ENCODE measurements around the gene HOXC5.

HOXC5 gene

DNA sequence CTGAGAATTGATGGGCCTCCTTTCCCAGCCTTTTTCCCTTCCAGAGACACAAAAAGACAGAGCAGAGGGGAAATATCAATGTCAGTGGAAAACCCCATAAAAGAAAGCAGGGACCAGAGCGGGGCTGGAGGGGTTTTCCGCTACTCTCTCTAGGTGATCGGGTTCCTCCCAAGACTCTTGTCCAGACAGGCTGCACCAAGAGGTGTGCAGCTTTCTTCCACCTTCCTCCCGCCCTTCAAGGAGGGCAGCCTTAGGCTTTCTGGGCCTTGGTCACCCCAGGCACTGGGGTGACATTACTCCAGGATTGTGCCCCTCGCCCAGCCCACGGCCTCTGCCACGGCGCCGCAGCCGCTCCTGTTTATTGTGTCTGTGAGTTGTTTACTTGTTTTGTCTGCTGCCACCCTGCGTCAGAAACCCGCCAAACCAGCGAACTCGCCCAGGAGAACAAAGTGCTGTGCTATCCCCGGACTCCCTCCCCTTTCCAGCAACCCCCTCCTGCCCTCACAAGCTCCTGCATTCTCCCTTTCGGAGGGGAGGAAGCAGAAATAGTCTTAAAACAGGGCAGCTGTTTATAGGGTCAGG is 11.3 kb upstream of the HOXC5 start:
- DNase-seq, result no peak

DNA sequence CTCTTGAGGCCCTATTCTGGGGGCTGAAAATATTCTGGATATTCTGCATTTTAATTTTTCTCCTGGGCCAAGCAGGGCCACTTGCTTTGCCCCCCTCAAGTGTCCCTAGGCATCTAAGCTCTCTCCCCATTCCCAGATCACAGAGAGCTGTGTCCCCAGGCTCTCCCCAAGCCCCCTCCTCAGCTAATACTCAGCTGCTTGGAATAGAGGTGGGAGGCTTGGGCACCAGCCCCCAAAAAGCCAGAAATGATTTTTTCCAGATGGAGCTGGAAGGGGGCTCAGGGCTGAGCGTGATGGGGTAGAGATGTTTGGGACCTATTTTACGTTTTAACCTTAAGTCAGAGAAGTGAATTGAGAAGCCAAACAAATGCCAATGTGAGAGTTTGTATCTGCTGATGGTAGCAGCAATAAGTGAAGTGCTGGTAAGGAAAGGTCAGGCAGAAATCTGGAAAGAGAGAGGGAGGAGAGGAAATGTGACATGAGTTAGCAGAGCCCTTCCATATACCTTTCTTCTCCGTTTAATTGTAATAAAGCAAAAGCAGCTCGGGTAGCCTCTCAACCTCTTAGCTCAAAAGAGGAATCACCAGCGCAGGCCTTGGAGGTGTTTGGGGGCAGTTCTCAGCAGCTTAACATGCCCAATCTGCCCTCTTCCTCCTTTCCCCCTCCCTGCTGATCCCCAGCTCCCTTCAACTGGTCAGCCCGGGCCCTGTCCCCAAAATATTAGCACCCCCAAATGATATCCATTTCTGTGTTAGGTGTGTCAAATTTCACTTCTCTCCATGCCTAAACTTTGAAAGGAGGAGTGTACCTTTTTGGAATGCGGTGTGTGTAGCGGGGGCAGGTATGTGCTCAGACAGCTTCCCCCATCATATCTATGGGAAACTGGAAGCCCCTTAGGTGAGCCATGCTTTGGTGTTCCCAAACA is 9.6 kb upstream of the HOXC5 start:
- DNase-seq, result no peak

DNA sequence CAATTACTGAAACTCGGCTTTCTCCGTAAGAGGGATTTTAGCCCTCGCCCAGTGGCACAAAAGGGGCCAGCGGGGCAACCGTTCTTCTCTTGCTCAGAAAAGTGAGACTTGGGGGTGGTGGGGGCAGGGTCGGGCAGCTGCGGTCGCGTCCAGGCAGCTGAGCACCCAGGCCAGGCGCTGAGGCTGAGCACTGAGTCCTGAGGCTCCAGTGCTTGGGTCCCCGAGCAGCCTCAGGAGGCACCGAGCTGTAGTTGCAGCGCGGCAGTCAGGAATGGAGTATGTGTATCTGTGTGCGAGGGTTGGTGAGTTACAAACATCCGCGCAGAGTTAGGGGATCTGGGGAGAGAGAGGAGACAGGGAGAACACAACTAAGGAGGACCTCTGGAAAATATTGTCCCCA is 8.7 kb upstream of the HOXC5 start:
- no peak for DNase-seq

DNA sequence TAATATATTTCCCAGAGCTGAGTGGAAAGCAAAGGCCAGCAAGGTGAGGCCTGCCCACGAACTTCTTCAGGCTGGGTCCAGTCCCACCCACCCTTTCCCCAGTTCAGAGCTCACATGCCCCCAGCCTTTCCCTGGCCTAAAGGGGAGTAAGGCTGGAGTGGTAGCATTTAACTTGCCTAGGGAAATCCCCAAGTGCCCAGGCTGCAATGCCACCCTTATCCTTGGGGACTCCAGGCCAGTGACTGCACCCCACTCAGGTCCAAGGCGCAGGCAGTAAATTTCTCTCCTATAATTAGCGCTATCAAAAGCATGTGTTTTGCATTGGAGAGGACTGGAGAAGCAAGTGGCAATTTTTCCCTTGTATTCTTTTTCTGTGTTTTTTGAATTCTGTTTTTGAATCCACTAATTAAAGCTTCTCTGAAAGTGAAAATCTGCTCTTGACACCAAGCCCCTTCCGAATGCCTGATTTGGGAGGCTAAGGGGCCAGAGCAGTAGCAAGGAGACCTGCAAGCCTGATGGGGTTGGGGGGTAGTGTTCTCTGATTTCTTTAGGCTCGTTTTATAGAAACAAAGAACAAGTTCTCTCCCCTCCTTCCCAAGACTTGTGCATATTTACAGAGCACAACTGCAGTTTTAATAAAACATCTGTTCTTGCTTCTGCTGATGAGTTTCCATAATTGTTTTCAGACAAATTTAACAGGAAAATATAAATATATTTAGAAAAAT is 8.1 kb upstream of the HOXC5 start:
- no peak for DNase-seq

DNA sequence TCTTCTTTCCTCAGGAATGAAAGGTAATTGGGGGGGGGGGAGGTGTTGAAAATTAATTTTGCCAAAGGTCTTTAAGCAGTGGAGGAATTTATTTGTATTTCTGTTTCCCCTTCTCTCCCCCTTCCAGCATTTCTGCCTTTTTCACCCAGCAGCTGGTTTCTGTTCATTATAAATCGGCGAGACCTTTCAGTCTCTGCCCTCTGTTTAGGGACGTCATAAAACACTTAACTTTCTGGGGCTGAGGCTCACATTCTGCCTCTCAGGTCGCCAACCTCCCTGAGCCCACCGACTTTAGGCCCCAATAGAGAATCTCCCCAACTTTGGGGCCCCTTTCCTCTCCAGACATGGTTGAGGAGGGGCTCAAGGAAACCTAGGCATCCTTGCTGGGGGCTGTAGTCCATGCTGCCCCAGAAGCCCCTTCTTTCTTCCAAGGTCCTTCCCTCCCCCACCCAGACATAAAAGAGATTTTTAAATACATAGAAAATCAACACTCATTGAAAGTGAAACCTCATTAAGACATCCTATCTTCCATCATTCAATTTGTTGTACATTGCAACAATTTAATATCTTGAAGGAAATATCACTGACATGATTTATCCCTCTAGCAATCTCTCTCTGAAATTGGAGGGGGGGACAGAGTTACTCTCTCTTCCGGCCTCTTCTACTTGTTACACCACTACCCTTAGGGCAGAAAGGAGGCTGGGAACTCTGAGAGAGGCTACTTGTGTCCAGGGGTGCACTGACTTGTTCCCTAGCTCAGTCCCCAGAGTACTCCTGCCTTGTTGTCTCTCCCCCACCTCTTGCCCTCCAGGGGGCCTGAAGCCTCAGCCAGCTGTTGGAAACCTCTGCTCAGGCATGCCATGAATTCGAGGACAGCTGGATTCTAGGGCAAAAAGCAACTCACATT is 7.1 kb upstream of the HOXC5 start:
- DNase-seq, result no peak

DNA sequence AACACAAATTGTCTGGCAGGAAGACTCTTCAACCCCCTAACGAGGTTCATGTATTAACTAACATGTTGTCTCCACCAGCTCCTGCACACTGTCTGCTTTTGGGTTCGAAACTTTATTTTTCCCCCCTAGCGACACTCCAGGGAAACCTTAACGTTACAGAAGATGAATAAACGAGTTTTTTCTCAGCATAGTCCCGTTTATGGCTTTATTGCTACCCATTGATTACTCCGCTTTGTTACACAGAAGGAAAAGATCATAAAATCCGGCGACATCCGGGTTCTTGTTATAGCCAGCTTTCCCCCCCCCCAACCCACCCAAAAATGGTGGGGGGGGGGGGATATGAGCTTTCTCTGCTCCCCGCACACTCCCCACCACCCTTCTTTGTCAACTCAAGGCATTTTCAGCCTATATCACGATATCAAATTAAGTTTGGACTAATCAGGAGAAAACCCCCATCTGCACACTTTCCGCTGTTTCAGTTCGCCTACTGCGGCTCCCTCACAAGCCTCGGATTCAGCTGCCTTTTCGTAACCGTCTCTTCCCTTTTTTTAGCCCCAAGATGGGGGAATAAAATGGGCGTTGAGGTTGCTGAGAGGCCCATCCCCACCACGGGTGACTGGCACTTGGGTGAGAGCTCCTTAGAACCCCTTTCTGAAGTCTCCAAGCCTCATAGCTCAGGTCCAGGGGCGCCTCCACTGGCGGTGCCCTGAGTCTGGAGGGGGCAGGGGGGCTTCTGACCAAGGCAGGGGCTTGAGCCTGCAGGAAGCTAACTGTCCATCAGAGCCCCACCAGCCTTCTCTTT is 6.0 kb upstream of the HOXC5 start:
- no peak for DNase-seq

DNA sequence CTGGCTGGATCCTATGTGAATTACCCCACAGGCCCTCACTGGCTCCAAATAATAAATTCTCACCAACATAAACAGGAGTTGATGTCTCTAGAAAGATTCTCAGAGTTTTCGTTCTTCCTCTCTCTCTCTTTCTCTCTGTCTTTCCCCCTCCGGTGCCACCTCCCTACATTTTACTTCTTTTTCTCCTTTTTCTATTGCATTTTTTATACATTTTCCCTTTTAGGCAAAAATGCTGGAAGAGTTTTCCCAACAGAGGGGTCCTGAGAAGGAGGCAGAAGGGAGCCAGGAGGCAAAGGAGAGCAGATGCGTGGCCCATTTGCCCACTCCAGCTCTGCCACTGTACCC is 5.4 kb upstream of the HOXC5 start:
- no peak for DNase-seq

DNA sequence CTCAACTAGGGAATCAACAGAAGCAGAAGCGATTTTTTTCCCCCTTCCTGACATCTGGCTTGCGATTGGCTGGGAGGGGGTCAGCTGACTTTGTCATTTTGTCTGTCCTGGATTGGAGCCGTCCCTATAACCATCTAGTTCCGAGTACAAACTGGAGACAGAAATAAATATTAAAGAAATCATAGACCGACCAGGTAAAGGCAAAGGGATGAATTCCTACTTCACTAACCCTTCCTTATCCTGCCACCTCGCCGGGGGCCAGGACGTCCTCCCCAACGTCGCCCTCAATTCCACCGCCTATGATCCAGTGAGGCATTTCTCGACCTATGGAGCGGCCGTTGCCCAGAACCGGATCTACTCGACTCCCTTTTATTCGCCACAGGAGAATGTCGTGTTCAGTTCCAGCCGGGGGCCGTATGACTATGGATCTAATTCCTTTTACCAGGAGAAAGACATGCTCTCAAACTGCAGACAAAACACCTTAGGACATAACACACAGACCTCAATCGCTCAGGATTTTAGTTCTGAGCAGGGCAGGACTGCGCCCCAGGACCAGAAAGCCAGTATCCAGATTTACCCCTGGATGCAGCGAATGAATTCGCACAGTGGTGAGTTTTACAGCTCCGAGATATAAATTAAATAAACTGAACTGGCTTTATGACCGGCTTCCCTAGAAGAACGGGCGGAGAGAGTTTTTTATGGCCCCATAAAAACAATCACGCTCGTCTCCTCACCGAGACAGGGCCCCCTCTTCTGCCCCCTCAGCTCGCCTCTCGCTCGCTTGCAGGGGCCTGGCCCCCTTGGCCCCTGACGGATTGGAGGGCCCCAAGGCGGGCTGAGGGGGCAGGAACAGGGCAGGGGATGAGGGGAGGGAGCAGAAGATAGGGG is 4.3 kb upstream of the HOXC5 start, which contains the start of gene HOXC6:
TSS of gene HOXC6 (plus strand) at position 127 of the 888 bp plus-strand sequence. CDS start at position 209, 82 bp downstream.
- peak; percentile 44 for DNase-seq

DNA sequence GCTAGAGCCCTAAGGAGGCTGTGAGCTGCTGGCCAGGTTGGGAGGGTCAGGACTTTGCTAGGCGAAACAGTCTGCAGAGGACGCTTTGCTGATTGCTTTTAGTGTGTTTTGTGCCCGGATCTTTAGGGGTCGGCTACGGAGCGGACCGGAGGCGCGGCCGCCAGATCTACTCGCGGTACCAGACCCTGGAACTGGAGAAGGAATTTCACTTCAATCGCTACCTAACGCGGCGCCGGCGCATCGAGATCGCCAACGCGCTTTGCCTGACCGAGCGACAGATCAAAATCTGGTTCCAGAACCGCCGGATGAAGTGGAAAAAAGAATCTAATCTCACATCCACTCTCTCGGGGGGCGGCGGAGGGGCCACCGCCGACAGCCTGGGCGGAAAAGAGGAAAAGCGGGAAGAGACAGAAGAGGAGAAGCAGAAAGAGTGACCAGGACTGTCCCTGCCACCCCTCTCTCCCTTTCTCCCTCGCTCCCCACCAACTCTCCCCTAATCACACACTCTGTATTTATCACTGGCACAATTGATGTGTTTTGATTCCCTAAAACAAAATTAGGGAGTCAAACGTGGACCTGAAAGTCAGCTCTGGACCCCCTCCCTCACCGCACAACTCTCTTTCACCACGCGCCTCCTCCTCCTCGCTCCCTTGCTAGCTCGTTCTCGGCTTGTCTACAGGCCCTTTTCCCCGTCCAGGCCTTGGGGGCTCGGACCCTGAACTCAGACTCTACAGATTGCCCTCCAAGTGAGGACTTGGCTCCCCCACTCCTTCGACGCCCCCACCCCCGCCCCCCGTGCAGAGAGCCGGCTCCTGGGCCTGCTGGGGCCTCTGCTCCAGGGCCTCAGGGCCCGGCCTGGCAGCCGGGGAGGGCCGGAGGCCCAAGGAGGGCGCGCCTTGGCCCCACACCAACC is 3.1 kb upstream of the HOXC5 start:
- no peak for DNase-seq

DNA sequence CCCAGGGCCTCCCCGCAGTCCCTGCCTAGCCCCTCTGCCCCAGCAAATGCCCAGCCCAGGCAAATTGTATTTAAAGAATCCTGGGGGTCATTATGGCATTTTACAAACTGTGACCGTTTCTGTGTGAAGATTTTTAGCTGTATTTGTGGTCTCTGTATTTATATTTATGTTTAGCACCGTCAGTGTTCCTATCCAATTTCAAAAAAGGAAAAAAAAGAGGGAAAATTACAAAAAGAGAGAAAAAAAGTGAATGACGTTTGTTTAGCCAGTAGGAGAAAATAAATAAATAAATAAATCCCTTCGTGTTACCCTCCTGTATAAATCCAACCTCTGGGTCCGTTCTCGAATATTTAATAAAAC is 2.4 kb upstream of the HOXC5 start:
- no peak for DNase-seq

DNA sequence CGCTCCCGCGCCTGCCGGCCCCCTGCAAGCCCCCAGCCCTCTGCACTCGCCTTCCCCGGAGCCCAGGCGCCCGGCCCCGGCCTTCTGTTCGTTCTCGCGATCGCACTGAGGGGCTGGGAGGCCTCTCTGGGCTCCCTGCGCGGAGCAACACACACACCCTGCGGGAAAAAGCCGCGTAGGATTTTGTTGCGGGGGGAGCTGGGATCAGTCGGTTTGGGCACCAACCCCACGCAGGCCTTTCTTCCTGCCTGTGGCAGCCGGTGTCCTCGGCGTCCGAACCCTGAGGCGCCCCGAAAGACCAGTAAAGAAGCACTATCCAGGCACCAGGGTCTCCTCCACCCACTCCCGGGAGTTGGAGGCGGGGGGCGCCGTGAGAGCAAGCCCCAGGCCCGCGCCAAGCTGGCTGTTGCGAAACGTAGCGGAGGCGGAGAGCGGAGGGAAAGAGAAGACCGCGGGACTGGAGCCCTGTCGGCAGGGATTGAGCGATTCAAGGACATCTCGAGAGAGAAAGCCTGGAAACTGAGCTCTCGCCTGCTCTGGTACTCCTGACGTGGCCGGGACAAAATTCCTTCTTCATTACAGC is 1.9 kb upstream of the HOXC5 start:
- no peak for DNase-seq

DNA sequence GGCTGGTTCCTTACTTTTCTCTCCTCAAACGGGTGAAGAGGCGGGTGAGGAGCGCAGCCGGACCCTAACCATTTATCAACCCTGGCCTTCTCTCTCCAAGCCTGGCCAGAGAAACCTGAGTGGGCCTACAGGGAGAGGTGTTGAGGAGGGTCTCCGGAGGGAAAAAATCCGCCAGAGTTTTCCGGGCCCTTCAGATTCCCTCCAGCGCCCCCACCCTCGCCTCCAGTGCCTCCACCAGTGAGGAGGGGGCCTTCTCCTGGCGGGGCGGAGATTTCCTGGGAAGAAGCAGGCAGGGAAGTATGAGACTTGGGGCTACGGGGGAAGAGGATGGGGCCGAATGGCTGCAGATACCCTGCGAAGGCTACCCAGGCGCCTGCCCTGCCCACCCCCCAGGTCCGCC is 1.4 kb upstream of the HOXC5 start:
- DNase-seq, result no peak

DNA sequence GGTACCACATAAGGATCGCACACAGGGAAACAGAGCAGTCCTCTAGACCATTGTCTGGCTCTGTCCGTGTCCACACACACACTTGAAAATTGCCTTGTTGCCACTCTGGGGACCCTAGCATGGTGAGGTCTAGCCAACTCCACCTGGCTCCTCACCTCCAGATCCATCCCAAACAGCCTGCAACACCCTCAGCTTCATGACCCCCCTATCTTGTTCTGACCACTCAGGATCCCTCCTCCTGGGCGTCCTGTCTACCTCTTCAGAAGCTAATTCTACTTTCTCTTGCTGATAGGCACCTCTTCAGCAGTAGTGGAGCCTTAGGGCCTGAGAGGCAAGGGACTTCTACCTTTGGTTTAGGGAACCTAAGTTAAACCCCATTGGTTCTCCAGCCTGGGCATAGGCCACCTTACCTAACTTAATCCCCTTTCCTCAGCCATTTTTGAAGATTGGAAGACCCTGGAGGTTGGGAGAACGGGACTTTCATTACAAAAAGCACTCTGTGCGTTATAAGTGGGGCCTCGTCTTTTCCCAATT is 697 bp upstream of the HOXC5 start:
- DNase-seq, result no peak

DNA sequence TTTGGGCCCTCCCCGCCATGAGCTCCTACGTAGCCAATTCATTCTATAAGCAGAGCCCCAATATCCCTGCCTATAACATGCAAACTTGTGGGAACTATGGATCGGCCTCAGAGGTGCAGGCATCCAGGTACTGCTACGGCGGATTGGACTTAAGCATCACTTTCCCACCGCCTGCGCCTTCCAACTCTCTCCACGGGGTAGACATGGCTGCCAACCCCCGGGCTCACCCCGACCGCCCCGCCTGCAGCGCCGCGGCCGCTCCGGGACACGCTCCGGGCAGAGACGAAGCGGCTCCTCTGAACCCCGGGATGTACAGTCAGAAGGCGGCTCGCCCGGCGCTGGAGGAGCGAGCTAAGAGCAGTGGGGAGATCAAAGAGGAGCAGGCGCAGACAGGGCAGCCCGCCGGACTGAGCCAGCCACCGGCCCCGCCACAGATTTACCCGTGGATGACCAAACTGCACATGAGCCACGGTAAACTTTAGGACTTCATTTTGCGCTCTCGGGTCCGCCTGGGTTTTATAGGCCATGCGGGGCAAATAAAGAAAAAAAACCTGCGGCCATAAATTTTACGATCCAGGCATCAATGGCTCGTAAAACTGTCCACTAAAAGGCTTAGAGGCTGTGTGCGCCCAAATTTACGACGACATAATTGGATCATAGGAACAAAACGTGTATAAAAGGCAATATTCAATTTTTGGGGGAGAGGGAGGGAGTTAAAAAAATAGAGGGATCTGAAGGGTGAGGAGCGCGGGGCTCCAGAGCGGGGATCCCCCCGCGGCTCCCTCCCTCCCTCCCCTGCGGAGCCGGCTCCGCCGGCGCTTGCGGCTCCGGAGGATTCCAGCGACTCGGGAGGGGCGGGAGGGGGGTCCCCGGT is 493 bp downstream of the HOXC5 start:
- DNase-seq, result peak; percentile 62

DNA sequence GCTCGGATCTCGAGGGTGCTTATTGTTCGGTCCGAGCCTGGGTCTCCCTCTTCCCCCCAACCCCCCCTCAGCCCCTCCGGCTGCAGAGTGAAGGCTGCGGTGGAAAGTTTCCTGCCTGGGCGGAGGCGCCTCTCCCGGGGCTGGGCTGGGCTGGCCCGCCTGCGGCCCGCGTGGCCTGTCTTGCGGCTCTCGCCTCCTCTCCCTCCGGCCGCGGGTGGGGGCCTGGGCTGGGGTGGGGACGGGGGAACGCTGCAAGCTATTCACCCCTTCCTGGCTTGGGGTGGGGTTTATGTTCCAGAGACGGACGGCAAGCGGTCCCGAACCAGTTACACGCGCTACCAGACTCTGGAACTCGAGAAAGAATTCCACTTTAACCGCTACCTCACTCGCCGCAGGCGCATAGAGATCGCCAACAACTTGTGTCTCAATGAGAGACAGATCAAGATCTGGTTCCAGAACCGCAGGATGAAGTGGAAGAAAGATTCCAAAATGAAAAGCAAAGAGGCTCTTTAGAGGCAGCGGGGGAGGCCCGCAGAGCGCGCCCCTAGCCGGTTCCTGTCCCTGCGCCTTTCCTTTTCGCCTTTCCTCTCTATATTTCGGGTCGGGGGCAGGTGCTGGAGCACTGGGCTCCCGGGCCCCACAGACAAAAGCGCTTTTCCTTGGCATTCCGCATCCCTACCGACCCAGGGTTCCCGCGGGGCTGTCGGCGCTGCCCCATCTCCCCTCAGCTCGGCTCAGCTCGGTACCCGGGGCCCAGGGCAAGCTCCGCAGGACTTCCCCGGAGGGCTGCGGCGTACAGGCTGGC is 1.3 kb downstream of the HOXC5 start:
- no peak for DNase-seq

DNA sequence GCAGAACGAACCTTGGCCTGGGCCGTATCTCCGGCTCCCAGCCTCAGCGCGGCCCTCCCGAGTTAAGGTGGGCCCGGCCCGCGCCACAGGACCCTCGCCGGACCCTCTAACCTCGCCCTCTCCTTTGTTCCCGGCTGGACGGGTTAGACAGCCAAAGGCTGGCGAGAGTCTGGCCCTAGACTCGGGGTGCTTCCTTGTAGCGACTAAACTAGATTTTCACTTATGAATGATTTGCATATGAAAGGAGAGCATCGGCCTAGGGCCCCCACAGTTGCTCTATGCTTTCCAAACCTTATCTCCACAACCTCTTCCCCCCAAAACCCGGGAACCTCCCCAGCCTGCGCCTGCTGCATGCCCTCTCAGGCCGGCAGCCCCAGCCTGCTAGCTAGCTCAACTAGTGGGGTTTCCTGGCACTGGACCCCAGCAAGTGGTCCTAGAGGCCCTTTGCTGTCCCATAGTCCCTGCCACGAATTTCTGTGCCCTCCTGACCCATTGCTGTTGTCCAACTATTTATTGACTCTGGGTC is 2.0 kb downstream of the HOXC5 start:
- DNase-seq, result no peak

All from NCI-H748 treated with DMSO at 0.1 percent for 48 hours (cell line).